SK-N-SH treated with all-trans-retinoic acid at 6 μM for 48 hours (cell line): ENCODE measurements around the gene FCRL3.
"Not testable (repeated sequence)": the region's sequence is repeated elsewhere in the genome, so short reads cannot be mapped to it uniquely, and the experiment has no call there.

Source experiments
- ATAC-seq: fragments of 200-7000 bp; cut with Tn5 transposase; 3 replicates; pipeline ENCODE4 v1.9.1; 2020; ENCODE audit warnings: mild to moderate bottlenecking, moderate library complexity
- ARNTL ChIP-seq: fragments of 450-650 bp; formaldehyde crosslinking; IDR thresholded peaks from 2 replicates; pipeline ENCODE4 v1.5.0; 2020; ENCODE audit warnings: low read depth, mild to moderate bottlenecking, moderate library complexity, borderline replicate concordance
- BACH2 ChIP-seq: fragments of 250-450 bp; sonication (Bioruptor Pico); IDR thresholded peaks from 2 replicates; pipeline ENCODE4 v1.9.0; 2021; ENCODE audit warnings: mild to moderate bottlenecking, borderline replicate concordance
- CSDC2 ChIP-seq: fragments of 250-450 bp; sonication (Bioruptor Pico); IDR thresholded peaks from 2 replicates; pipeline ENCODE4 v1.5.0; 2020; ENCODE audit warnings: mild to moderate bottlenecking, moderate library complexity
- GLIS3 ChIP-seq: fragments of 250-450 bp; sonication (Bioruptor Pico); IDR thresholded peaks from 2 replicates; pipeline ENCODE4 v1.5.0; 2020; ENCODE audit warnings: mild to moderate bottlenecking, moderate library complexity
- ISL1 ChIP-seq: fragments of 250-450 bp; sonication (Bioruptor Pico); IDR thresholded peaks from 2 replicates; pipeline ENCODE4 v2.1.2; 2022; ENCODE audit warnings: mild to moderate bottlenecking, moderate library complexity
- OSR1 ChIP-seq: fragments of 250-450 bp; sonication (Bioruptor Pico); IDR thresholded peaks from 2 replicates; pipeline ENCODE4 v1.8.0; 2022; ENCODE audit warnings: moderate library complexity, mild to moderate bottlenecking, inconsistent platforms
- PPARA ChIP-seq: fragments of 250-450 bp; sonication (Bioruptor Pico); IDR thresholded peaks from 2 replicates; pipeline ENCODE4 v1.5.0; 2020; ENCODE audit warnings: mild to moderate bottlenecking, borderline replicate concordance
- TOX ChIP-seq: fragments of 250-450 bp; sonication (Bioruptor Pico); IDR thresholded peaks from 2 replicates; pipeline ENCODE4 v1.8.0; 2021; ENCODE audit warnings: mild to moderate bottlenecking, moderate library complexity, borderline replicate concordance
- ZC3H10 ChIP-seq: fragments of 250-450 bp; sonication (Bioruptor Pico); IDR thresholded peaks from 2 replicates; pipeline ENCODE4 v1.5.1; 2021; ENCODE audit warnings: mild to moderate bottlenecking, moderate library complexity
- ZFP30 ChIP-seq: fragments of 450-650 bp; formaldehyde crosslinking; IDR thresholded peaks from 2 replicates; pipeline ENCODE4 v1.5.0; 2022; ENCODE audit warnings: mild to moderate bottlenecking, moderate library complexity
- ZNF8 ChIP-seq: fragments of 450-650 bp; formaldehyde crosslinking; IDR thresholded peaks from 2 replicates; pipeline ENCODE4 v1.5.0; 2020; ENCODE audit warnings: mild to moderate bottlenecking, moderate library complexity
- TF ChIP-seq, protein P1 (sequence below): fragments of 250-450 bp; sonication (Bioruptor Pico); IDR thresholded peaks from 2 replicates; pipeline ENCODE4 v1.5.0; 2020; ENCODE audit warnings: mild to moderate bottlenecking, moderate library complexity
- TF ChIP-seq, protein P2 (sequence below): fragments of 250-450 bp; sonication (Bioruptor Pico); IDR thresholded peaks from 2 replicates; pipeline ENCODE4 v1.5.1; 2020; ENCODE audit warnings: low read depth, mild to moderate bottlenecking, moderate library complexity
- TF ChIP-seq, protein P3 (sequence below): fragments of 250-450 bp; sonication (Bioruptor Pico); IDR thresholded peaks from 2 replicates; pipeline ENCODE4 v1.8.0; 2020; ENCODE audit warnings: mild to moderate bottlenecking, moderate library complexity, borderline replicate concordance

Gene FCRL3

DNA sequence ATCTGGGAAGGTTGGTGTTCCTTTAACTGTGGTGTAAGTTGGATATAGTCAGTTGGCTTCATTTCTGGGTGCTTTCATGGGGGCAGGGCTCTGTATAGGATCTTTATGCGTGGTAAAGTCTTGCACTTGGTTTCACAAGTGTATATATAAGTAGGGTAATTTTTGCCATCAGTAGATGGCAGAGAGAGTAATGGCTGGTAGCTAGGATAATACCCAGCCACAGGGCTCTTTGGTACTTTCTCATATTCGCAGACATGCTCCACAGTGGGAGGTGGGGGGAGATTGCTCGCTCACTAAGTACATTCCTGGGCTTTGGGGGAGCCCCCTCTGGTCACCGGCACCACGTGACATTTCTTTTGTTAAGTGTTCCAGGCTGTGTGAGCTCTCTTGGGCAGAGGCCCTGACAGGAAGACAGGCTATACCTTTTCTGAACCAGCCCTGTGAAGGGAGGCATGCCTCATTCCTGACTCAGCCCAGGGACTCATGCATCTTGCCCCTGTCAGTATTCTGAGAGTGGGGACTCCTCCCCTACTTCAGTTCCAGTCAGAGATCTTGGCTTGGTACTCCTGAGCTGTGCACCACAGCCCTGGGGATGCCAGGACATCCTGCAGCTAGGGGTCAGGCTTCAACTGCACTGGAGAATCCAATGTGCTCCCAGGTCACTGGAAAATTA lies 38.8 kb upstream of the FCRL3 start (continued):
- TF ChIP-seq, protein P1, sequence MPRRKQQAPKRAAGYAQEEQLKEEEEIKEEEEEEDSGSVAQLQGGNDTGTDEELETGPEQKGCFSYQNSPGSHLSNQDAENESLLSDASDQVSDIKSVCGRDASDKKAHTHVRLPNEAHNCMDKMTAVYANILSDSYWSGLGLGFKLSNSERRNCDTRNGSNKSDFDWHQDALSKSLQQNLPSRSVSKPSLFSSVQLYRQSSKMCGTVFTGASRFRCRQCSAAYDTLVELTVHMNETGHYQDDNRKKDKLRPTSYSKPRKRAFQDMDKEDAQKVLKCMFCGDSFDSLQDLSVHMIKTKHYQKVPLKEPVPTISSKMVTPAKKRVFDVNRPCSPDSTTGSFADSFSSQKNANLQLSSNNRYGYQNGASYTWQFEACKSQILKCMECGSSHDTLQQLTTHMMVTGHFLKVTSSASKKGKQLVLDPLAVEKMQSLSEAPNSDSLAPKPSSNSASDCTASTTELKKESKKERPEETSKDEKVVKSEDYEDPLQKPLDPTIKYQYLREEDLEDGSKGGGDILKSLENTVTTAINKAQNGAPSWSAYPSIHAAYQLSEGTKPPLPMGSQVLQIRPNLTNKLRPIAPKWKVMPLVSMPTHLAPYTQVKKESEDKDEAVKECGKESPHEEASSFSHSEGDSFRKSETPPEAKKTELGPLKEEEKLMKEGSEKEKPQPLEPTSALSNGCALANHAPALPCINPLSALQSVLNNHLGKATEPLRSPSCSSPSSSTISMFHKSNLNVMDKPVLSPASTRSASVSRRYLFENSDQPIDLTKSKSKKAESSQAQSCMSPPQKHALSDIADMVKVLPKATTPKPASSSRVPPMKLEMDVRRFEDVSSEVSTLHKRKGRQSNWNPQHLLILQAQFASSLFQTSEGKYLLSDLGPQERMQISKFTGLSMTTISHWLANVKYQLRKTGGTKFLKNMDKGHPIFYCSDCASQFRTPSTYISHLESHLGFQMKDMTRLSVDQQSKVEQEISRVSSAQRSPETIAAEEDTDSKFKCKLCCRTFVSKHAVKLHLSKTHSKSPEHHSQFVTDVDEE (CRISPR knock-in tag): no peak
- no peak for TF ChIP-seq ZFP30 (CRISPR knock-in tag)
- no peak for TF ChIP-seq BACH2 (CRISPR knock-in tag)

DNA sequence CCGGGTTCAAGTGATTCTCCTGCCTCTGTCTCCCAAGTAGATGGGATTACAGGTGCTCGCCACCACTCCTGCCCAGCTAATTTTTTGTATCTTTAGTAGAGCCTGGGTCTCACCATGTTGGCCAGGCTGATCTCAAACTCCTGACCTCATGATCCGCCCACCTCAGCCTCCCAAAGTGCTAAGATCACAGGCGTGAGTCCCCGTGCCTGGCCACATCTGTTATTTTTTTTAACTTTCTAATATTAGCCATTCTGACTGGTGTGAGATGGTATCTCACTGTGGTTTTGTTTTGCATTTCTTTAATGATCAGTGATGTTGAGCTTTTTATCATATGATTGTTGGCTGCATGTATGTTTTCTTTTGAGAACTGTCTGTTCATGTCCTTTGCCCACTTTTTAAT lies 35.4 kb upstream of the FCRL3 start:
- ATAC-seq: not testable (repeated sequence)

DNA sequence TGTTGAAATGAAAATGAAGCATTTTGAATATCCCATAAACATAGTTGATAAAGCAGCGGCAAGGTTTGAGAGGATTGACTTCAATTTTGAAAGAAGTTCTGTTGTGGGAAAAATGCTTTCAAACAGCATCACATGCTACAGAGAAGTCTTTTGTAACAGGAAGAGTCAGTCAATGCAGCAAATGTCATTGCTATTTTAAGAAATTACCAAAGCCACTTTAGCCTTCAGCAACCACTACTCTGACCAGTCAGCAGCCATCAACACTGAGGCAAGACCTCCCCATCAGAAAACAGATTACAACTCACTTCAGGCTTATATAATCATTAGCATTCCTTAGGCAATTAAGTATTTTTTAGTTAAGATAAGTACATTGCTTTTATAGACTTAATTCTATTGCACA lies 33.8 kb upstream of the FCRL3 start:
- ATAC-seq: no peak

DNA sequence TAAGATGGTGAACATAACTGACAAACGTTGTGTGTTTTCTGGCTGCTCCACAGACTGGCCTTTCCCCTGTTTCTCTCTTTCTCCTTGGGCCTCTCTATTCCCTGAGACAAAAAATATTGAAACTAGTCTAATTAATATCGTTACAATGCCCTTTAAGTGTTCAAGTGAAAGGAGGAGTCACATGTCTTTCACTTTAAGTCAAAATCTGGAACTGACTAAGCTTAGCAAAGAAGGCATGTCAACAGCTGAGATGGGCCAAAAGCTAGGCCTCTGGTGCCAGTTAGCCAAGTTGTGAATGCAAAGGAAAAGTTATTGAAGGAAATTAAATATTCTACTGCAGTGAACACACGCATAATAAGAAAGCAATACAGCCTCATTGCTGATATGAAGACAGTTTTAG lies 32.2 kb upstream of the FCRL3 start:
- no peak for ATAC-seq
- TF ChIP-seq CSDC2 (CRISPR knock-in tag) (no peak), ZNF8 (CRISPR knock-in tag) (no peak), GLIS3 (CRISPR knock-in tag) (no peak), PPARA (CRISPR knock-in tag) (no peak), TOX (CRISPR knock-in tag) (no peak), ZC3H10 (CRISPR knock-in tag) (no peak), ARNTL (no peak), BACH2 (CRISPR knock-in tag) (no peak), OSR1 (CRISPR knock-in tag) (no peak)
- TF ChIP-seq, protein P2, sequence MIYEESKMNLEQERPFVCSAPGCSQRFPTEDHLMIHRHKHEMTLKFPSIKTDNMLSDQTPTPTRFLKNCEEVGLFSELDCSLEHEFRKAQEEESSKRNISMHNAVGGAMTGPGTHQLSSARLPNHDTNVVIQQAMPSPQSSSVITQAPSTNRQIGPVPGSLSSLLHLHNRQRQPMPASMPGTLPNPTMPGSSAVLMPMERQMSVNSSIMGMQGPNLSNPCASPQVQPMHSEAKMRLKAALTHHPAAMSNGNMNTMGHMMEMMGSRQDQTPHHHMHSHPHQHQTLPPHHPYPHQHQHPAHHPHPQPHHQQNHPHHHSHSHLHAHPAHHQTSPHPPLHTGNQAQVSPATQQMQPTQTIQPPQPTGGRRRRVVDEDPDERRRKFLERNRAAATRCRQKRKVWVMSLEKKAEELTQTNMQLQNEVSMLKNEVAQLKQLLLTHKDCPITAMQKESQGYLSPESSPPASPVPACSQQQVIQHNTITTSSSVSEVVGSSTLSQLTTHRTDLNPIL (CRISPR knock-in tag): no peak
- TF ChIP-seq, protein P3, sequence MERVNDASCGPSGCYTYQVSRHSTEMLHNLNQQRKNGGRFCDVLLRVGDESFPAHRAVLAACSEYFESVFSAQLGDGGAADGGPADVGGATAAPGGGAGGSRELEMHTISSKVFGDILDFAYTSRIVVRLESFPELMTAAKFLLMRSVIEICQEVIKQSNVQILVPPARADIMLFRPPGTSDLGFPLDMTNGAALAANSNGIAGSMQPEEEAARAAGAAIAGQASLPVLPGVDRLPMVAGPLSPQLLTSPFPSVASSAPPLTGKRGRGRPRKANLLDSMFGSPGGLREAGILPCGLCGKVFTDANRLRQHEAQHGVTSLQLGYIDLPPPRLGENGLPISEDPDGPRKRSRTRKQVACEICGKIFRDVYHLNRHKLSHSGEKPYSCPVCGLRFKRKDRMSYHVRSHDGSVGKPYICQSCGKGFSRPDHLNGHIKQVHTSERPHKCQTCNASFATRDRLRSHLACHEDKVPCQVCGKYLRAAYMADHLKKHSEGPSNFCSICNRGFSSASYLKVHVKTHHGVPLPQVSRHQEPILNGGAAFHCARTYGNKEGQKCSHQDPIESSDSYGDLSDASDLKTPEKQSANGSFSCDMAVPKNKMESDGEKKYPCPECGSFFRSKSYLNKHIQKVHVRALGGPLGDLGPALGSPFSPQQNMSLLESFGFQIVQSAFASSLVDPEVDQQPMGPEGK (CRISPR knock-in tag): no peak
- TF ChIP-seq, protein P1 (CRISPR knock-in tag): no peak

More for the DNA sequence above, 33.8 kb upstream of the FCRL3 start:
- TF ChIP-seq, protein P3 (CRISPR knock-in tag): no peak
- TF ChIP-seq, protein P1 (CRISPR knock-in tag): no peak
- TF ChIP-seq, protein P2 (CRISPR knock-in tag): no peak
- TF ChIP-seq ISL1: no peak
- no peak for TF ChIP-seq ZFP30 (CRISPR knock-in tag)
- no peak for TF ChIP-seq TOX (CRISPR knock-in tag)
- TF ChIP-seq ARNTL: no peak
- TF ChIP-seq OSR1 (CRISPR knock-in tag): no peak
- TF ChIP-seq CSDC2 (CRISPR knock-in tag): no peak
- TF ChIP-seq, all 23 proteins: peak for 0
